ENCODE data around the gene PPP1R15A.

- TF ChIP-seq CTCF (conservative IDR thresholded peaks at IDR 0.05) (no peak), ZFX (IDR thresholded peaks at IDR 0.05) (no peak)
These were observed 10.9 kb upstream of the PPP1R15A start for GRCh38 chr19:48861313-48861712.

Measured in C4-2B (cell line).